Breast epithelium (tissue), 3 donors: Measurements from ENCODE around the gene BTN3A1.

Source experiments
- POLR2A ChIP-seq: fragments of 450-650 bp; IDR thresholded peaks from one replicate; pipeline ENCODE4 v1.6.1; 2016; ENCODE audit warnings: antibody characterized with exemption, mild to moderate bottlenecking, moderate library complexity
- TF ChIP-seq, protein P1 (sequence below), 3 donors: fragments of 450-650 bp; IDR thresholded peaks; one replicate each; pipeline ENCODE4 v1.5.1; 2016 to 2017; ENCODE audit warnings: antibody characterized with exemption in 3 of 3, mild to moderate bottlenecking in 3 of 3, moderate library complexity in 3 of 3

DNA sequence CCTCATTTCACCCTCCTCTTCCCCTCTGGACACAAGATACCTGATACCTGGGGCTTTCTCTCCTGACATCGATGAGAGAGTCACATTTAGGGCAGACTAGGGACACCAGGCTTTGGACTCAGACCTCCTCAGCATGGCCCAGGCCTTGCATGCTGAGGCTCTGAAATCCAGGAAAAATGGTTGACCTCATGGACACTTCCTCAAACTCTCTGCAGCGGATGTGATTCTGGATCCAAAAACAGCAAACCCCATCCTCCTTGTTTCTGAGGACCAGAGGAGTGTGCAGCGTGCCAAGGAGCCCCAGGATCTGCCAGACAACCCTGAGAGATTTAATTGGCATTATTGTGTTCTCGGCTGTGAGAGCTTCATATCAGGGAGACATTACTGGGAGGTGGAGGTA lies 10.9 kb downstream of the BTN3A1 start:
- TF ChIP-seq, protein P1, sequence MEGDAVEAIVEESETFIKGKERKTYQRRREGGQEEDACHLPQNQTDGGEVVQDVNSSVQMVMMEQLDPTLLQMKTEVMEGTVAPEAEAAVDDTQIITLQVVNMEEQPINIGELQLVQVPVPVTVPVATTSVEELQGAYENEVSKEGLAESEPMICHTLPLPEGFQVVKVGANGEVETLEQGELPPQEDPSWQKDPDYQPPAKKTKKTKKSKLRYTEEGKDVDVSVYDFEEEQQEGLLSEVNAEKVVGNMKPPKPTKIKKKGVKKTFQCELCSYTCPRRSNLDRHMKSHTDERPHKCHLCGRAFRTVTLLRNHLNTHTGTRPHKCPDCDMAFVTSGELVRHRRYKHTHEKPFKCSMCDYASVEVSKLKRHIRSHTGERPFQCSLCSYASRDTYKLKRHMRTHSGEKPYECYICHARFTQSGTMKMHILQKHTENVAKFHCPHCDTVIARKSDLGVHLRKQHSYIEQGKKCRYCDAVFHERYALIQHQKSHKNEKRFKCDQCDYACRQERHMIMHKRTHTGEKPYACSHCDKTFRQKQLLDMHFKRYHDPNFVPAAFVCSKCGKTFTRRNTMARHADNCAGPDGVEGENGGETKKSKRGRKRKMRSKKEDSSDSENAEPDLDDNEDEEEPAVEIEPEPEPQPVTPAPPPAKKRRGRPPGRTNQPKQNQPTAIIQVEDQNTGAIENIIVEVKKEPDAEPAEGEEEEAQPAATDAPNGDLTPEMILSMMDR (IDR thresholded peaks at IDR 0.05): no peak
- no peak for TF ChIP-seq POLR2A
